Stimulated activated memory B cell treated with anti-CD40 and anti-IgM and Interleukin-4, amounts not matched to agents 10 μg/mL and 1 μg/mL and 100 μg/mL, for 72 hours (primary cell): ENCODE results near the gene CYP3A7.
"Not testable (repeated sequence)": the region's sequence is repeated elsewhere in the genome, so short reads cannot be mapped to it uniquely, and the experiment has no call there.

Experiments used
- ATAC-seq: fragments of 150-1000 bp; cut with Tn5 transposase; 2 replicates; pipeline ENCODE4 v1.10.0; 2021
- H3K27ac Mint-ChIP-seq: one replicate; pipeline ENCODE4 v1.8.0; 2022; ENCODE audit warnings: mild to moderate bottlenecking, mixed read lengths
- H3K27me3 Mint-ChIP-seq: one replicate; pipeline ENCODE4 v1.8.0; 2022; ENCODE audit warnings: mixed read lengths
- H3K36me3 Mint-ChIP-seq: one replicate; pipeline ENCODE4 v1.8.0; 2022; ENCODE audit warnings: mixed read lengths
- H3K4me1 Mint-ChIP-seq: one replicate; pipeline ENCODE4 v1.8.0; 2022; ENCODE audit warnings: mixed read lengths
- H3K4me3 Mint-ChIP-seq: one replicate; pipeline ENCODE4 v1.8.0; 2022; ENCODE audit warnings: mild to moderate bottlenecking, moderate library complexity, mixed read lengths
- H3K9me3 Mint-ChIP-seq: one replicate; pipeline ENCODE4 v1.8.0; 2022; ENCODE audit warnings: mixed read lengths

The CYP3A7 gene

GRCh38 chr7:99669782-99670181, 65.2 kb downstream of the CYP3A7 start:
- H3K4me1 Mint-ChIP-seq, result no peaks in the 10 kb centered on the region

GRCh38 chr7:99668541-99668940, 66.5 kb downstream of the CYP3A7 start:
- H3K27ac Mint-ChIP-seq, result no peak overlapping the region
- H3K4me1 Mint-ChIP-seq, result no peaks in the 10 kb centered on the region
- no peaks in the 10 kb centered on the region for H3K9me3 Mint-ChIP-seq
- no peaks in the 10 kb centered on the region for H3K27me3 Mint-ChIP-seq
- no peak for ATAC-seq
- H3K36me3 Mint-ChIP-seq, result peaks cover 46% of the 10 kb centered on the region
- H3K4me3 Mint-ChIP-seq, result no peak overlapping the region

More at GRCh38 chr7:99669782-99670181, 65.2 kb downstream of the CYP3A7 start:
- Mint-ChIP-seq H3K4me3 (no peak overlapping the region), H3K36me3 (peaks cover 33% of the 10 kb centered on the region), H3K27me3 (no peaks in the 10 kb centered on the region), H3K27ac (no peak overlapping the region), H3K9me3 (no peaks in the 10 kb centered on the region)
- no peak for ATAC-seq

GRCh38 chr7:99667179-99667578, 67.8 kb downstream of the CYP3A7 start:
- Mint-ChIP-seq H3K4me3 (no peak overlapping the region), H3K27ac (no peak overlapping the region), H3K36me3 (peaks cover 56% of the 10 kb centered on the region), H3K27me3 (no peaks in the 10 kb centered on the region), H3K4me1 (no peaks in the 10 kb centered on the region), H3K9me3 (no peaks in the 10 kb centered on the region)
- ATAC-seq, result no peak

GRCh38 chr7:99666013-99666395, 69.0 kb downstream of the CYP3A7 start:
- H3K27me3 Mint-ChIP-seq, result no peaks in the 10 kb centered on the region
- no peak for ATAC-seq
- no peaks in the 10 kb centered on the region for H3K9me3 Mint-ChIP-seq
- no peaks in the 10 kb centered on the region for H3K4me1 Mint-ChIP-seq
- H3K27ac Mint-ChIP-seq, result no peak overlapping the region
- H3K4me3 Mint-ChIP-seq, result no peak overlapping the region
- peaks cover 56% of the 10 kb centered on the region for H3K36me3 Mint-ChIP-seq

- no peaks in the 10 kb centered on the region for H3K27me3 Mint-ChIP-seq
- no peaks in the 10 kb centered on the region for H3K4me1 Mint-ChIP-seq
- H3K36me3 Mint-ChIP-seq, result peaks cover 54% of the 10 kb centered on the region
- no peak for ATAC-seq
- no peak overlapping the region for H3K27ac Mint-ChIP-seq
- H3K9me3 Mint-ChIP-seq, result no peaks in the 10 kb centered on the region
- no peak overlapping the region for H3K4me3 Mint-ChIP-seq
These were observed 69.5 kb downstream of the CYP3A7 start for GRCh38 chr7:99665312-99666012.

- not testable (repeated sequence) for H3K27me3 Mint-ChIP-seq, H3K27ac Mint-ChIP-seq, H3K4me3 Mint-ChIP-seq, H3K4me1 Mint-ChIP-seq, ATAC-seq, H3K9me3 Mint-ChIP-seq
- peaks cover 59% of the 10 kb centered on the region for H3K36me3 Mint-ChIP-seq
These were observed 77.1 kb downstream of the CYP3A7 start for GRCh38 chr7:99657879-99658278.
